Measurements from ENCODE around the gene ADPRHL1.
A peak's percentile ranks its signal among the peaks of the same experiment; 100 is the strongest.
"Not testable (repeated sequence)": the region's sequence is repeated elsewhere in the genome, so short reads cannot be mapped to it uniquely, and the experiment has no call there.

Gene ADPRHL1

DNA sequence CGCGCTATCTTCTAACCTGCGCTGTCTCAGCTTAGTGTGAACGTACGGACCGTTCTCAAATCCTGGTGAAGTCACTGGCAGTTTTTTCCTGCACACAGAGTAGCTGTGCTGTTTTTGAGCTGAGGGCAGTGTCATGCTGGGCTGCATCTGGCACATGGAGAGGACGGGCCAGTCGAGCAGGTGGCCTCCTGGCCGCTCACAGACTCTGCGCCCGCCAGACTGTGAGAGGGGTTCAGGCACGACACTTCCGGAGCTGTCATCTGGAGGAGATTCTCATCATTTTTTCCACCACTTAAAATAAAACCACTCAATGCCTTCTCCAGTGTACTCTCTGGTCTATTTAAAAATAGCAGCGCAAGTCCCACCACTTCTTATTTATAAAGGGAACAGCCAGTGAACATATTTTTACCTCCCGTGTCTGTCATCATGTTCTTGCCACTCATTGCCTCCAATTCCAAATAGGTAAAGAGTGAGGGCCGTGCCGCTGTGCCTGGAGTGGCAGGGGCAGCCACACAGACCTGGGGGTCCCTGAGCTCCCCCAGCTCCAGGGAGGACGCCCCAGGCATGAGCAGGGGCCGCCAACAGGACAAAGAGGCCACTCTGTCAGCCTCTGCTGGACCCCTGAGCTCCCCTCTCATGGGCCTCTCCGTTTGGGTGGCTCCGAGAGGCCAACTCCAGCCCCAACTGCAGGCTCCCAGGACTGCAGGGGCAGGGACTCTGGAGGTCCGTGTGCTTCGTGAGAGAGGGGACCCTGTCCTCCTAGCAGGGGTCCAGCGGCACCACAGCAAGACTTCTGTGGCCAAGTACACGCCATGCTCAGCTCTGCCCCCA, 52.5 kb downstream of the ADPRHL1 start:
- no peak for DNase-seq

DNA sequence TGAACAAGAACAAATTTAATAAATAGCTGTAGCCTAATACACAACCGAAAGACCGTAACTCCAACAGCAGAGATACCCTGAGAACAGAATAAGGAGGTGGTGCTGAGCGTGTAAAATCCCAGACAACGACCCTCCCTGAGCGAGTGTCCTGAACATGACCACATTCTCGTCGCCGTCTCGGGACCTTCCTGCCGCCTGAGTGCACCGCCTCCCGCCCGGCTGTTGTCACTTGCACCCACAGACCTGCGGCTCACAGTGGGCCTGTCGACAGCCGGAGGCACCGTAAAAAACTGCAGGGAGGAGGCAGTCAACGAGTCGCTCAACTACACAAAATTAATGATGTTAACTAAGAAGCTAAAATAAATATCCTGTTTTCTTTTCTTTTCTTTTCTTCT, 53.5 kb downstream of the ADPRHL1 start:
- DNase-seq: no peak

DNA sequence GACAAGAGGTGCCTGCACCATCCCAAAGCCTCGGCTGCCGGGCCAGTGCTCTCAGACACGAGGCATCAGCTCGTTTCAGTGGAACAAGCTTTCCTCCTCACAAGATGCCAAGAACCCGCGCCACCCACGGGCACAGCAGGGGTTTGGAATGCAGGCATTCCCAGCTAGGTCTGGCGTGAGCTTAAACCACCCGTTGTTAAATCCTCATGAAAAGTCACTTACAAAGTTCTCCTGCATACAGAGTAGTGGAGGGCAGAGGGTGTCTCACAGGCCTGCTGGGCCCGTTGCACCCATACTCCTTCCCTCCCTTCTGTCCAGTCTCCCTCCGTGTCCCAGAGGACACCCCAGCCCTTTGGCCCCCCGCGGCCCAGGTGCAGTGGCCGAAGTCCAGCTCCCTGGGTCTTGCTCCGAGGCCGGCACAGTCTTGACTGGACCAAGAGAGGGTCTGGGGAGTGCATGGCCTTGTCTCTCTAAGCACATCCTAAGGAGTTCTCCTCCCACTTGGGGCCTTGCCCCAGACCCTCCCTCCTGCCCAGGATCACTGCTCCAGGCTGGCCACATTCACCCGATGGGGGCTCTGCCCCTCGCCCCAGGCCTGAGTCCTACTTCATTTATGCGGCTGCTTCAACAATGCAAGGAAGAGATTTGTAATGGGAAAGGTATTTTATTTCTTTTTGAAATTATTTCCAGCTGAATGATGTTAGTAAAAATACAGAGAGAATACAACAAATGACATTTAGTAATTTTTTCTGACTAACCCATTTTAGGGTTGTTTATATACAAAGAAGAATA, 54.1 kb downstream of the ADPRHL1 start:
- no peak for DNase-seq

DNA sequence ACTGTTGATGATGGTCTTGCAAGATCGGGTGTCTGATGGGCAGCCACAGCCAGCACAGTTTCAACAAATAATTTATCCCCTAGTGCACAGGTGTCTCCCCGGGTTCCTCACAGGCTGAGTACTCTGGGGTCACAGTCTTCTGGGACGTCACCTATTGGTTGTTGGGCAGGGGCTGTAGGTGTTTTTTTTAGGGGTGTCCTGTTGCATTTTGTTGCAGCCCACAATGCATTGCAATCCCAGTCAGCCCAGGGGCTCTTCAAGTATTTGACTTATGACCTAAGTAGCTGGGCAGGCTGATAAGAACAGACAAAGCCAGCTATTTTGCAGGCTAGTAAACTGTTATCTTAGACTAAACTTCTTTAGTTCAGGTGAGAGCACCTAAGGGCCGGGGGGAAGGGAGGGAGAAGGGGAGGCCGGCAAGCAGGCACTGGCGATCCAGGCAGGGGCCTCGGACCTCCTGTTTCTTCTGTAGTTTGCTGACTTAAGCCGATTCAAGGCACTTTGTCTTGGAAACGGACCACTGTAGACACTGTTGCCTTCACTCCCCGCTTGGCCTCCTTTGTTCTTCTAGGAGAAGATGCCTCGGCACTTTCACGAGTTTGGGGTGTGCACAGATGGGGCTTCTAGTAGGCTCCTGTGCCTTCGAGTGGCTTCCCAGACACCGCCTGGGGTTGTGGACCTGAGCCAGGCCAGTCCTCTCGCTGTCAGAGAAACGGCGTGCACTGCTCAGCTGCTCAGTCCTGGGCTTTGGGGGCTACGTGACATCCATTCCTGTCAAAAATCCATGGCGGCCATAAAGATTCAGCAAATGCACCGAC, 55.5 kb downstream of the ADPRHL1 start:
- DNase-seq: no peak

DNA sequence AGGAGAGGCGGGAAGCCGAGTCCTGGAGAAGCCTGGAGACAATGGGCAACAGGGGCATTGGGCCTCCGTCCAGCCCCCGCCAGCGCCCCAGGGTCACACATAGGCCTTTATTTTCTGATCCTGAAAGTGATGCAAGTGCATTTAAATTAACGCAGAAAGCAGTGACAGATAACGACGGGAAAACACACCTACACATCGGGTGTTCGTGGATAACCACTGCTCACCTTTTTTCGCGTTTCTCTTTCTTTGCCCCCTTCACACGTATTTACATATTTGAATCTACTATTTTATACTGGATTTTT, 59.0 kb downstream of the ADPRHL1 start:
- no peak for DNase-seq

DNA sequence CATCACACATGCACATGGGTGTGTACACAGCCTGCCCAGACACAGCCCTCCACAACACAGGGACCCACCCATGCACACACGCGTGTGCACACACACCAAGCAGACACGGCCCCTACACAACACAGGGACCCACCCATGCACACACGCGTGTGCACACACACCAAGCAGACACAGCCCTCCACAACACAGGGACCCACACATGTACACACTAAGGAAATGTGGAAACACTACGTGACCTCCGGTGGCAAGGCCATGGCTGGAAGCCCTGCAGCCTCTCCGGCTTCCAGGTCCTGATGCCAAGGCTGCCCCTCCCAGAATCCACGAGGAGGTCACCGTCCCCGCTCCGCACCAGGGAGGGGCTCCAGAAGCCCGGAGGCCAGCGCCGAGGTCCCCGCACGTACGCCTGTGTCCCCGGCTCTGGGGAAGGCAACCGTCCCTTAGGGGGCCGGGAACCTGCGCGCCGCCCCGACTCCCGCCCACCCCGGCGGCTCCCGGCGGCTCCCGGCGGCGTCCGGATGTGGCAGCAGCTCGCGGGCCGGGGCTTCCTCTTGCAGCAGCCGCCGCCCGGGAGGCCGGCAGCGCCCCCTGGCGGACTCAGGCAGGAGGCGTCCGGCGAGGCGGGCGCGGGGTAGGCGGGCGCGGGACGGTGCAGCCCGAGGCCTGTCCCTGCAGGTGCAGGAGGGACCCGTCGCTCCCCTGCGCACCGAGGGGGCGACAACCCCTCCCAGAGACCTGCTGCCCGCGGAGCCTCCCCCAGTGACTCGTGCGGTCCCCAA, 59.5 kb downstream of the ADPRHL1 start:
- peak; percentile 41 for DNase-seq

DNA sequence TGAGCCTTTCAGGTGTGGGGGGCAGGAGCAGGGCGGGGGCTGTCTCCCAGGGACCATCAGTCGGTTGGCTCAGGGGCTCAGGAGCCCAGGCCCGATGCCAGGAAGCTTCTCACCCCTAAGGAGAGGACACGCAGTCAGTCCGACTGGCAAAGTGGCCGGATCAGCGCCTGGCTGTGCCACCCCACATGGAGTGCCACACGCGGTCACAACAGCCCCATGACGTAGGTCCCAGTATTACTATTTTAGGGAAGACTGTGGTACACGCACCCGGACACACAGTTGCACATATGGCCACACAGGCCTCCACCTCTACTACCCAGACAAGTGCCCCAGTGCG, 60.1 kb downstream of the ADPRHL1 start:
- DNase-seq: no peak

DNA sequence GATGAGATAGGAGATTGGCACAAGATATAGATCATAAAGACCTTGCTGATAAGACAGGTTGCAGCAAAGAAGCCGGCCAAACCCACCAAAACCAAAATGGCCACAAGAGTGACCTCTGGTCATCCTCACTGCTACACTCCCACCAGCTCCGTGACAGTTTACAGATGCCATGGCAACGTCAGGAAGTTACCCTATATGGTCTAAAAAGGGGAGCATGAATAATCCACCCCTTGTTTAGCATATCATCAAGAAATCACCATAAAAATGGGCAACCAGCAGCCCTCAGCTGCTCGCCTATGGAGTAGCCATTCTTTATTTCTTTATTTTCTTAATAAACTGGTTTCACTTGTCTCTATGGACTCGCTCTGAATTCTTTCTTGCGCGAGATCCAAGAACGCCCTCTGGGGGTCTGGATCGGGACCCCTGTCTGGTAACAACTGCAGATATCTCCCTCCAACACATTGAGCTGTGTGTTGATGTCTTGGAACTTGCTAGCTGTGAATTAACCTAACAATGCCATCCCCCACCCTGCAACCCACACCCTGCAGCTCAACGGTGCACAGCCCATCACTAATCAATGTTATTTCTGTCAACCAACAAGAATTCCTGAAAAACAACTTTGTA, 62.3 kb downstream of the ADPRHL1 start:
- no peak for DNase-seq

DNA sequence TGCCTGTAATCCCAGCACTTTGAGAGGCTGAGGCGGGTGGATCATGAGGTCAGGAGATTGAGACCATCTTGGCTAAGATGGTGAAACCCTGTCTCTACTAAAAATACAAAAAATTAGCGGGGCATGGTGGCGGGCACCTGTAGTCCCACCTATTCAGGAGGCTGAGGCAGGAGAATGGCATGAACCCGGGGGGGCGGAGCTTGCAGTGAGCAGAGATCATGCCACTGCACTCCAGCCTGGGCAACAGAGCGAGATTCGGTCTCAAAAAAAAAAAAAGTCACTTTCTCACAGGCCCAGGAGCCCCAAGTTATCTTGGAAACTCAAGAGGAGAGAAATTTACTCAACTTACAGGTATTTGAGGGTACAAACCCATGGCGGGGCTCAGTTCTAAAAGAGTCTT, 63.7 kb downstream of the ADPRHL1 start:
- not testable (repeated sequence) for DNase-seq

DNA sequence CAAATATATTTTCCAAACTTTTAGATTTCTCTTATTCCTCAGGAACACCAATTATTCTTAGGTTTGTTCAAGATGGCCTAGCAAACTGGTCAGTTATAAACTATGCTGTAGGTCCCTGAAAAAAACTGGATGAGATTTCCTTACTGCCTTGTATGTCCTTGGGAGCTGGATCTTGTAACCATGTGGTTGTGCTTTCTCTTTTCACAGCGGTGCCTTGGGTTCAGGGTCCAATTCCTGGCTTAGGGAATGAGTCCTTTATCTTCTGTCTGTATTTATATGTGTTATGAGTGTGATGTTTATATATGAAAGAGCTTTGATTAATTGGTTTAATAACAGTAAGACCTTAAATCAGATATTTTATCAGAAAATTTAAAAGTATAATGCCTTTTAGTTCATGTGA, 65.9 kb downstream of the ADPRHL1 start:
- no peak for DNase-seq

DNA sequence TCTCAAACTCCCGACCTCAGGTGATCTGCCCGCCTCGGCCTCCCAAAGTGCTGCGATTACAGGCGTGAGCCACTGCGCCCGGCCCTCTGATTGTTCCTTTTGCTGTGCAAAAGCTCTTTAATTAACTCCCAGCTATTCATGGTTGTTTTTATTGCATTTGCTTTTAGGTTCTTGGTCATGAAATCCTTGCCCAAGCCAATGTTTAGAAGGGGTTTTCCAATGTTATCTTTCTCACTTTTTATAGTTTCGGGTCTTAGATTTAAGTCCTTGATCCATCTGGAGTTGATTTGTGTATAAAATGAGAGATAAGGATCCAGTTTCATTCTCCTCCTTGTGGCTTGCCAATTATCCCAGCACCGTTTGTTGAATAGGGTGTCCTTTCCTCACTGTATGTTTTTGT, 70.2 kb downstream of the ADPRHL1 start:
- DNase-seq: no peak

DNA sequence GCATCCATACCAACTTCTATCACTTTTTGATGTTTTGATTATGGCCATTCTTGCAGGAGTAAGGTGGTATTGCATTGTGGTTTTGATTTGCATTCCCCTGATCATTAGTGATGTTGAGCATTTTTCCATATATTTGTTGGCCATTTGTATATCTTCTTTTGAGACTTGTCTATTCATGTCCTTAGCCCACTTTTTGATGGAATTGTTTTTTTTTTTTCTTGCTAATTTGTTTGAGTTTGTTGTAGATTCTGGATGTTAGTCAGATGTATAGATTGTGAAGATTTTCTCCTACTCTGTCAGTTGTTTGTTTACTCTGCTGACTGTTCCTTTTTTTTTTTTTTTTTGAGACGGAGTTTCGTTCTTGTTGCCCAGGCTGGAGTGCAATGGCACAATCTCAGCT, 70.7 kb downstream of the ADPRHL1 start:
- DNase-seq: not testable (repeated sequence)

DNA sequence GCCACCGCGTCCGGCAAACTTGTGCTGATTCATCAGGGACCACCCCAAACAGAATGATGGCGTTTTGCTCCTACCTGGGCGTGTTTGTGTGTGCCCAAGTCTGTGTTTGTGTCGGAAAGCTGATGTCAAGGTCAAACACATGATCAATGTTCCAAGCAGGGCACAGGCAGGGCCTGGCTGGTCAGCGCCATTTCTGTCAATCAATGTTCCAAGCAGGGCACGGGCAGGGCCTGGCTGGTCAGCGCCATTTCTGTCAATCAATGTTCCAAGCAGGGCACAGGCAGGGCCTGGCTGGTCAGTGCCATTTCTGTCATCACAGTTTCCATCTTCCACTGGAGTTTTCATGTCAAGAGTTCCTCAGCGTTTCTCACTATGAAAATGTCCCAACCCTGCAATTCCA, 74.5 kb downstream of the ADPRHL1 start:
- DNase-seq: no peak

DNA sequence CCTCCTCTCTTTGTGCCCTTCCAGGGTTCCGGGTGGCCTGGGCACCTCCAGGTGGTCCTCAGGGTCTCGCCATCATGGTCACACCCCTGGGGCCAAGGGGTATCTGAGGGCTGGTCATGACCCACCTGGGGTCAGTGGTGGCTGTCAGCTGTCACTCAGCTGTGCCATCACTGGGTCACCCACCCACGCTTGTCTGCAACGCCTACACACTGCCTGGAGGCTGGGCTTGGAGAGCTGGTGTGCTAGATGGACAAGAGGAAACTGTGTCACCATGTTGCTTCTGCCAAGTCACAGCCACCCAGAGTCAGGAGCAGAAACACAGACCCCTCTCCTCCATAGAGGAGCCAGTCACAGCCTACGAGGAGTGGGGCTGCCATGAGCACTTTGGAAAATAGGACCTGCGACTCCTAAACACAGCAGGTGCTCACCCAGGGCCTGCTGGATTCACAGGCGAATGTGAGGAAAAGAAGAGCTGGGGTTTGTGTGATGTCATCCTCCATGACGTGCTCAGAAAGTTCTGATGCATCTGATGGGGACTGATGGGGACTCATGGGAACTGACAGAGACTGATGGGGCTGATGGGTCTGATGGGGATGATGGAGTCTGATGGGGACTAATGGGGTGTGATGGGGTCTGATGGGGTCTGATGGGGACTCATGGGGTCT, 78.6 kb downstream of the ADPRHL1 start:
- no peak for DNase-seq

DNA sequence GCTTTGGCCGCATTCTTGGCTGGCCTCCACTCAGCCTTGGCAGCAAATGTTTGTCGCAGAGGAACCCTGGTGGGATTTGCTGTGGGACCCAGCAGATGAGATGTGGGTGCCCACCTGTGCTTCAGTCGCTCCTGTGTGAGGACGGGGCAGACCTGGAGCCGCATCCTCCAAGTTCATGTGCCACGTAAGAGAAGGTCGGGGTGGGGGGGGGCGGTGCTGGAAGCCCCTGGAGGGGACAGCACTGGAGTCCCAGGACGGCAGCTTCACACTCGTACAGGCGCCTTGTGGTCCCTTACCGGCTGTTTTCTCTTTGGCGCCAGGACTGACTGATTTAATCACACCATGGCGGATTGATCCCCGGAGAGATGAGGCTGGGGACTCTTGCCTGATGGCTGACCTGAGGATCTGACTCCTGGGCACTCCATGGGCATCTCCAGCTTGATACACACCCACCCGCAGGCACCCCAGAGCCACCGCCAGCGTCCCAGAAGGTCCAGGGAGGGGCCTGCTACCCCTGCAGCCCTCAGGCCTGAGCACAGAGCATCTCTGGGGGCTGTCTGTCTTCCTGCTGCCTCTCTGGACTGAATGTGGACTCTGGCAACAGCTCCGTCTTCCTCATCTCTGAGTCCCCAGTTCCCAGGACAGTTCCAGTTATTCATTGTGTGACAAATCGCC, 79.3 kb downstream of the ADPRHL1 start:
- DNase-seq: no peak

DNA sequence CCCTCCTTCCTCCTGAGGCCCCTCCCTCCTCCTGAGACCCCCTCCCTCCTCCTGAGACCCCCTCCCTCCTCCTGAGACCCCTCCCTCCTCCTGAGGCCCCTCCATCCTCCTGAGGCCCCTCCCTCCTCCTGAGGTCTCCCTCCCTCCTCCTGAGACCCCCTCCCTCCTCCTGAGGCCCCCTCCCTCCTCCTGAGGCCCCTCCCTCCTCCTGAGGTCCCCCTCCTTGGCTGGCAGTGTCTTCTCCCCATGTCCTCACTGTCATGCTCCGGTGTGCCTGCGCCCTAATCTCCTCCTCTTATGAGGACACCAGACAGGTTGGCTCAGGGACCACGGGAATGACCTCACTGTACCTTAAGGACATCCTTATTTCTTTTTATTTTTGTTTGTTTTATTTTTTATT, 81.6 kb downstream of the ADPRHL1 start:
- not testable (repeated sequence) for DNase-seq

DNA sequence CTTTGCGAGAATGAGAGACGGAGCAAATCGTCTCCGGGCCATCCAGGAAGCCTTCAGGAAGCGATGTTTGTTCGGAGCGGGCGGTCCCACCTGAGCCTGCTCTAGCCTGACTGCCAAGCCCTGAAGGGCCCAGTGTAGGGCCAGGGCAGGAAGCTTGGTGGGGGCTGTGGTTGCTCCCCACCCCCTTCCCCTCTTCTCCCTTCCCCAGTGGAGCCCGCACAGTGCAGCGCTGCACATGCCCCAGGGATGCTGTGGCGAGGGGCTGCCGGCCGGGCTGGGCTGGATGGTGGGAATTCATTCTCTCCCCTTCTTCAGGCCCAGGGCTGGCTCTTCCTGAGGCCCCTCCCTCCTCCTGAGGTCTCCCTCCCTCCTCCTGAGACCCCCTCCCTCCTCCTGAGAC, 82.2 kb downstream of the ADPRHL1 start:
- DNase-seq: no peak

DNA sequence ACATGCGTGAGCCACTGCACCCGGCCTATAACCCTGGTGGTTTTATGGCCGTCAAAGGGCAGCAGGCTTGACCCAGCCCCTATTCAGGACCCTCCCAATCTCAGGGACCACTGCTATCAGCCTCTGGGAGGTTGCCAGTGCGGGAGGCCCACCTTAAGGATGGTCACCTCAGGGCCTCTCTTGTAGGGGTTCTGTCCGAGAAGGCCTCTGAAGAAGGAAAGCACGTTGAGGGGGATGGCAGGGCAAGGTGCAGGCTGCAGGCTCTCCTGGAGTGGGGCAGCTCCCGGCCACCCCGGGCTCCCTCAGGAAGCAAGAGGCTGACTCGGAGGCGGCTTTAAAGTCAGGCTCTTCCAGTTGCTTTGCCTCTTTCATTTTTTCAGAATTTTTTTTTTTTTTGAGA, 83.4 kb downstream of the ADPRHL1 start:
- no peak for DNase-seq

DNA sequence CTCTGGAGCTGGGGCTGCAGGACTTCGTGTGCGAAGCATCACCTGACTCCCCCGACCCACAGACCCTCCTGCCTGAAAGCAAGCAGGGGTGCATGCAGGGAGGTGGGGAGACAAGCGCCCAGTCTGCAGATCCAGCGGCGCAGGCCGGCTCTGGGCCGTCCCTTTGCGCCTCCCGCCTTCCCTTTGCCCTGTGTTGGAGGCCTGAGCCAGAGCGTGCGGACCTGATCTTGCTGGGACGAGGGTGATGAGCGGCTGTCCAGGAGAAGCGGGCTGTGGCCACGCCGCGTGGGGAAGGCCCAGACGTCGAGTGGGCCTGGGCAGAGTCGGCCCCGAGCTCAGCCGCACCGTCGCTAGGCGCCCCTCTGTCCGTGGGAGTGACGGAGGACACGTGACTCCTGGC, 84.1 kb downstream of the ADPRHL1 start:
- no peak for DNase-seq

DNA sequence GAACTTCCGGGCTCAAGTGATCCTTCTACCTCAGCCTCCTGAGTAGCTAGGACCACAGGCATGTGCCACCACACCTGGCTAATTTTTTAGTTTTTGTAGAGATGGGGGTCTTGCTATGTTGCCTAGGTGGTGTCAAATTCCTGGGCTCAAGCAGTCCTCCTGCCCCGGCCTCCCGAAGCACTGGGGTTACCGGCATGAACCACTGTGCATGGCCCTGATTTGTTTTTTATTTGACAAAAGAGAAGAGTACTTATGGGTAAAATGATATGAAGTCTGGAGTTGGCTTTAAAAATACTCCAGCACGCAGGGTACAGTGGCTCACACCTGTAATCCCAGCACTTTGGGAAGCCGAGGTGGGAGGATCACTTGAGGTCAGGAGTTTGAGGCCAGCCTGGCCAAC, 84.9 kb downstream of the ADPRHL1 start:
- not testable (repeated sequence) for DNase-seq

DNA sequence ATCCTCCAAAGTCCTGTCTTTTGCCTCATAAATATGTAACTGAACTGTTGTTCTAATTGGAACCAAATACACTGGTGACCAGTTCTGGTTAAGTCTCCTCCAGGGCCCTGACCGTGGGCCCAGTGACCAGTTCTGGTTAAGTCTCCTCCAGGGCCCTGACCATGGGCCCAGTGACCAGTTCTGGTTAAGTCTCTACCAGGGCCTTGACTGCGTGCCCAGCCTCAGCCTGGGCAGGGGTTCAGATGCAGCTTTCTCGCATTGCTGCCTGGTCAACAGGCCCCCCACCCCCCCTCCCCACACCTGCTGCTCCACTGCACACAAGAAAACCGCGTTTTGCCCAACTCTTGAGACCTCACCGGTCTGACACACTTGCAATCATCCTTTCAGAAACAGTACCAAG, 85.5 kb downstream of the ADPRHL1 start:
- DNase-seq: no peak

All from NCI-H1694 (cell line).